Measurements from ENCODE around the gene PRKAR2A.

DNA sequence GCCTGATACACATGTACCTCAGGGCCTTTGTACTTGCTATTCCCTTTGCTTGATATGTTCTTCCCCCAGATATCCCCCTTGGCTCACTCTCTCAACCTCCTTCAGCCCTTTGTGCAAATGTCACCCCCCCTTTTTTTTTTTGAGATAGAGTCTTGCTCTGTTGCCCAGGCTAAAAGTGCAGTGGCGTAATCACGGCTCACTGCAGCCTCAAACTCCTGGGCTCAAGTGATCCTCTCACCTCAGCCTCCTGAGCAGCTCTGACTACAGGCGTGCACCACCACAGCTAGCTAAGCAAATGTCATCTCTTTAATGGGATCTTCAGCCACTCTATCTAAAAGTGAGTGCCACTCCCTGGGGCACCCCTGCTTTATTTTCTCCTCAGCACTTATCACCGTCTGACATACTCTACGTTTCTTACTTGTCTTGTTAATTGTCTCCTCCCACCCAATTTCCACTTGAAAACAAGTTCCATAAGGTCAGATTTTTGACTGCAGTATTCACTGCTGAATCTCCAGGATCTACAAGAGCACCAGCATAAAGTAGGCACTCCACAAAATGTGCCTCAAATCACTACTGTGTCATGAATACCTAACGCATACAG is 145.3 kb downstream of the PRKAR2A start:
- TF ChIP-seq, protein P1, sequence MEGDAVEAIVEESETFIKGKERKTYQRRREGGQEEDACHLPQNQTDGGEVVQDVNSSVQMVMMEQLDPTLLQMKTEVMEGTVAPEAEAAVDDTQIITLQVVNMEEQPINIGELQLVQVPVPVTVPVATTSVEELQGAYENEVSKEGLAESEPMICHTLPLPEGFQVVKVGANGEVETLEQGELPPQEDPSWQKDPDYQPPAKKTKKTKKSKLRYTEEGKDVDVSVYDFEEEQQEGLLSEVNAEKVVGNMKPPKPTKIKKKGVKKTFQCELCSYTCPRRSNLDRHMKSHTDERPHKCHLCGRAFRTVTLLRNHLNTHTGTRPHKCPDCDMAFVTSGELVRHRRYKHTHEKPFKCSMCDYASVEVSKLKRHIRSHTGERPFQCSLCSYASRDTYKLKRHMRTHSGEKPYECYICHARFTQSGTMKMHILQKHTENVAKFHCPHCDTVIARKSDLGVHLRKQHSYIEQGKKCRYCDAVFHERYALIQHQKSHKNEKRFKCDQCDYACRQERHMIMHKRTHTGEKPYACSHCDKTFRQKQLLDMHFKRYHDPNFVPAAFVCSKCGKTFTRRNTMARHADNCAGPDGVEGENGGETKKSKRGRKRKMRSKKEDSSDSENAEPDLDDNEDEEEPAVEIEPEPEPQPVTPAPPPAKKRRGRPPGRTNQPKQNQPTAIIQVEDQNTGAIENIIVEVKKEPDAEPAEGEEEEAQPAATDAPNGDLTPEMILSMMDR (IDR thresholded peaks at IDR 0.05): no peak
- TF ChIP-seq POLR2A (IDR thresholded peaks at IDR 0.05): no peak

Measured in body of pancreas (tissue), 4 donors.